SK-N-MC (cell line): ENCODE data around the gene SPTLC3.

ENCODE experiments used
- EZH2 ChIP-seq: fragments of 200-600 bp; sonication (generic); IDR thresholded peaks from one replicate; pipeline ENCODE4 v1.6.1; 2017; ENCODE audit warnings: antibody characterized with exemption
- FOXP2 ChIP-seq: optimal IDR thresholded peaks from 2 replicates; pipeline ENCODE3; 2011; ENCODE audit warnings: mild to moderate bottlenecking, moderate library complexity; ENCODE audit not compliant: insufficient read depth; ENCODE audit errors: extremely low read length, control extremely low read depth
- POLR2AphosphoS5 ChIP-seq: IDR thresholded peaks from 2 replicates; pipeline ENCODE4 v1.6.1; 2012; ENCODE audit warnings: mild to moderate bottlenecking, low read depth, low read length, borderline replicate concordance

DNA sequence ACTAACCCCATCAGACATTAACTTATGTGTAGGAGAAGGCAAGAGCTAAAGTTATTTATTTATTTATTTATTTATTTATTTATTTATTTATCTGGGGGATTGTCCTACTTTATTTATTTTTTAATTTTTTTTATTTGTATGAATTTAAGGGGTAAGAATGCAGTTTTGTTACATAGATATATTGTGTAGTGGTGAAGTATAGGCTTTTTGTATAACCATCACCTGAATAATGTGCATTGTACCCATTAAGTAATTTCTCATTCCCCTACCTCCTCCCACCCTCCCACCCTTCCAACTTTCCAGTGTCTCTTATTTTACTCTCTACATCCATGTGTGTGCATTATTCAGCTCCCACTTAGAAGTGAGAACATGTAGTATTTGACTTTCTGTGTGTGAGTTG is 51.6 kb downstream of the SPTLC3 start:
- TF ChIP-seq EZH2 (no peak), POLR2AphosphoS5 (no peak), FOXP2 (no peak)
